CD14-positive monocyte (primary cell): ENCODE results near the gene UBE2G2. TPM values are rescaled to one million over a fixed set of nuclear protein-coding genes. Genes with fewer than 3 reads are reported as not detected.

Experiments
- DNase-seq, 3 donors: peaks; one replicate each; pipeline ENCODE4 v3.0.0-alpha.2; 2011 to 2022
- H2AFZ ChIP-seq: 2 replicates; pipeline ENCODE4 v1.6.0; 2012; ENCODE audit warnings: mild to moderate bottlenecking, low read depth, low read length, inconsistent platforms; ENCODE audit not compliant: insufficient read depth, poor library complexity, severe bottlenecking
- H3K27ac ChIP-seq, 2 donors: 1 replicate in 1 of 2; 2 replicates in 1 of 2; pipeline ENCODE4 v1.5.1; 2012 to 2013; ENCODE audit warnings: low read length in 2 of 2, control low read depth in 1 of 2, inconsistent platforms in 1 of 2, low read depth in 1 of 2, mild to moderate bottlenecking in 1 of 2
- H3K27me3 ChIP-seq, 2 donors: one replicate each; pipeline versions ENCODE4 v1.6.0 to v1.6.1; 2011 to 2013; ENCODE audit warnings: low read length in 2 of 2; ENCODE audit not compliant: control insufficient read depth in 2 of 2, insufficient read depth in 2 of 2
- H3K36me3 ChIP-seq, 2 donors: replicated peaks in 1 of 2; 1 replicate in 1 of 2; 2 replicates in 1 of 2; pipeline versions ENCODE4 v1.5.1 to v1.6.1; 2012 to 2013; ENCODE audit warnings: low read length in 2 of 2, control low read depth in 1 of 2, inconsistent platforms in 1 of 2, mild to moderate bottlenecking in 1 of 2; ENCODE audit not compliant: insufficient read depth in 2 of 2, control insufficient read depth in 1 of 2
- H3K4me1 ChIP-seq, 2 donors: 1 replicate in 1 of 2; 2 replicates in 1 of 2; pipeline versions ENCODE4 v1.5.1 to v1.6.1; 2012 to 2013; ENCODE audit warnings: low read length in 2 of 2, control low read depth in 1 of 2, inconsistent platforms in 1 of 2, mild to moderate bottlenecking in 1 of 2, moderate library complexity in 1 of 2; ENCODE audit not compliant: insufficient read depth in 2 of 2, control insufficient read depth in 1 of 2
- H3K4me2 ChIP-seq: replicated peaks from 2 replicates; pipeline ENCODE3; 2012; ENCODE audit warnings: low read length, moderate library complexity, mild to moderate bottlenecking; ENCODE audit not compliant: poor library complexity, severe bottlenecking; ENCODE audit errors: extremely low read depth
- H3K4me3 ChIP-seq, 3 experiments: fragments of 200-600 bp in 1 of 3; sonication (generic) in 1 of 3; replicated peaks in 1 of 3; 1 replicate in 2 of 3; 2 replicates in 1 of 3; pipeline ENCODE4 v1.5.1; 2011 to 2013; ENCODE audit warnings: low read length in 3 of 3, mild to moderate bottlenecking in 3 of 3, control low read depth in 2 of 3, low read depth in 2 of 3, inconsistent platforms in 1 of 3, moderate library complexity in 1 of 3
- H3K79me2 ChIP-seq: 2 replicates; pipeline ENCODE4 v1.6.0; 2012; ENCODE audit warnings: mild to moderate bottlenecking, control low read depth, inconsistent platforms, low read length, moderate library complexity; ENCODE audit not compliant: insufficient read depth
- H3K9ac ChIP-seq: 2 replicates; pipeline ENCODE4 v1.6.0; 2017; ENCODE audit warnings: low read length, mild to moderate bottlenecking; ENCODE audit not compliant: insufficient read depth, poor library complexity, severe bottlenecking
- H3K9me3 ChIP-seq, 2 donors: replicated peaks in 1 of 2; 1 replicate in 1 of 2; 2 replicates in 1 of 2; pipeline versions ENCODE4 v1.5.1 to v1.6.1; 2012 to 2013; ENCODE audit warnings: low read length in 2 of 2, control low read depth in 1 of 2; ENCODE audit not compliant: control insufficient read depth in 1 of 2, insufficient read depth in 1 of 2
- H4K20me1 ChIP-seq: 2 replicates; pipeline ENCODE4 v1.6.0; 2012; ENCODE audit warnings: mild to moderate bottlenecking, low read length, control low read depth, moderate library complexity; ENCODE audit not compliant: insufficient read depth
- H3K27ac Mint-ChIP-seq, 7 donors: one replicate each; pipeline ENCODE4 v1.8.0; 2020; ENCODE audit warnings: mild to moderate bottlenecking in 7 of 7, mixed read lengths in 7 of 7, moderate library complexity in 6 of 7, inconsistent platforms in 2 of 7
- H3K27me3 Mint-ChIP-seq, 3 donors: one replicate each; pipeline ENCODE4 v1.8.0; 2021 to 2022; ENCODE audit warnings: low read depth in 3 of 3, mild to moderate bottlenecking in 3 of 3, mixed read lengths in 3 of 3, moderate library complexity in 3 of 3, inconsistent platforms in 1 of 3
- H3K36me3 Mint-ChIP-seq, 2 donors: one replicate each; pipeline ENCODE4 v1.8.0; 2020; ENCODE audit warnings: mixed read lengths in 2 of 2, inconsistent platforms in 1 of 2, mild to moderate bottlenecking in 1 of 2
- H3K4me1 Mint-ChIP-seq: one replicate; pipeline ENCODE4 v1.8.0; 2020; ENCODE audit warnings: mild to moderate bottlenecking, mixed read lengths
- H3K4me3 Mint-ChIP-seq, 2 donors: one replicate each; pipeline ENCODE4 v1.8.0; 2020; ENCODE audit warnings: mild to moderate bottlenecking in 2 of 2, mixed read lengths in 2 of 2, moderate library complexity in 1 of 2
- H3K9me3 Mint-ChIP-seq, 7 donors: one replicate each; pipeline ENCODE4 v1.8.0; 2020 to 2022; ENCODE audit warnings: mixed read lengths in 7 of 7, mild to moderate bottlenecking in 6 of 7, moderate library complexity in 6 of 7, inconsistent platforms in 2 of 7
- WGBS: methylation state at CpG from one replicate; pipeline ENCODE4 v1.1.5; 2013; ENCODE audit warnings: missing lambda C conversion rate; ENCODE audit not compliant: insufficient coverage; 5-methylcytosine and 5-hydroxymethylcytosine counted together
- intact Hi-C, 2 donors: fragments of 100-400 bp; cut with micrococcal nuclease; formaldehyde crosslinking; loops; one replicate each; pipeline versions ENCODE4 v1.15.0 to v1.15.1; 2023
- polyA plus RNA-seq, 3 donors: library from polyadenylated mRNA; depleted of rRNA in 1 of 3; unstranded in 2 of 3; stranded (reverse) in 1 of 3; fragments of 300-500 nt in 2 of 3; fragments of >200 nt in 1 of 3; fragmentation: Illumina TruSeq in 2 of 3; gene quantifications; 1 replicate in 2 of 3; 2 replicates in 1 of 3; pipeline ENCODE4 v1.2.3, GENCODE V29; 2012 to 2021
- TF ChIP-seq, protein P1 (sequence below): fragments of 200-600 bp; IDR thresholded peaks from one replicate; pipeline ENCODE4 v1.8.0; 2022; ENCODE audit warnings: antibody characterized with exemption, mild to moderate bottlenecking

The UBE2G2 gene
- polyA plus RNA-seq, 3 donors = 22.5 to 123 (median 31.0) TPM

DNA sequence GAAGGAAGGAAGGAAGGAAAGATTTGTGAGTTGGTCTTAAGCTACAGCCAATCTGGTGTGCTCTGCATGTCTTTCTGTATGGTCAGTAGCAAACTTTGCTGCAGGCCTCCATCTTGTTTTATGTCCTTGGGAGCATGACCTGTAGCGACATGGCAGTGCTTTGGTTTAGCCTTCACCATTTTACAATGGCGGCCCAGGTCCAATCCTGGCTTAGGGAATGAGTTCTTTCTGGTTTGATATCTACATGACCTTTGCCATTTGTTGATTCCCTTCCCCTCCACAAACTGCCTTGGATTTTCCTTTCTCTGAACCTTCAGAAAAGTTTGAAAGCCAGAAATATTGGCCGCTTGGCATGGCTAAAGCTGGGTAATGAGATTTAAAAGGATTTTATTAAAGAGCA, 59.7 kb downstream of the UBE2G2 start:
- Histone ChIP-seq H3K4me1 (no peaks in the 10 kb centered on the region), H3K4me2 (no peak overlapping the region), H2AFZ (no peak overlapping the region), H3K9ac (no peak overlapping the region), H3K27me3 (no peaks in the 10 kb centered on the region), H4K20me1 (no peaks in the 10 kb centered on the region), H3K4me3 (no peak overlapping the region), H3K36me3 (no peaks in the 10 kb centered on the region), H3K9me3 (peaks cover 20 to 29% of the 10 kb centered on the region in 2 donors), H3K79me2 (no peaks in the 10 kb centered on the region), H3K27ac (no peak overlapping the region)
- no peak for DNase-seq
- Mint-ChIP-seq H3K4me3 (no peak overlapping the region), H3K9me3 (peaks cover 22 to 51% (median 38%) of the 10 kb centered on the region in 7 donors), H3K27me3 (peaks cover 0 to 7% (median 5%) of the 10 kb centered on the region in 3 donors), H3K4me1 (no peaks in the 10 kb centered on the region), H3K36me3 (no peaks in the 10 kb centered on the region), H3K27ac (no peak overlapping the region)
- 100% methylated on average over 1 of the region's 3 CpGs for WGBS
- intact Hi-C loops = no loop called here
- TF ChIP-seq, protein P1, sequence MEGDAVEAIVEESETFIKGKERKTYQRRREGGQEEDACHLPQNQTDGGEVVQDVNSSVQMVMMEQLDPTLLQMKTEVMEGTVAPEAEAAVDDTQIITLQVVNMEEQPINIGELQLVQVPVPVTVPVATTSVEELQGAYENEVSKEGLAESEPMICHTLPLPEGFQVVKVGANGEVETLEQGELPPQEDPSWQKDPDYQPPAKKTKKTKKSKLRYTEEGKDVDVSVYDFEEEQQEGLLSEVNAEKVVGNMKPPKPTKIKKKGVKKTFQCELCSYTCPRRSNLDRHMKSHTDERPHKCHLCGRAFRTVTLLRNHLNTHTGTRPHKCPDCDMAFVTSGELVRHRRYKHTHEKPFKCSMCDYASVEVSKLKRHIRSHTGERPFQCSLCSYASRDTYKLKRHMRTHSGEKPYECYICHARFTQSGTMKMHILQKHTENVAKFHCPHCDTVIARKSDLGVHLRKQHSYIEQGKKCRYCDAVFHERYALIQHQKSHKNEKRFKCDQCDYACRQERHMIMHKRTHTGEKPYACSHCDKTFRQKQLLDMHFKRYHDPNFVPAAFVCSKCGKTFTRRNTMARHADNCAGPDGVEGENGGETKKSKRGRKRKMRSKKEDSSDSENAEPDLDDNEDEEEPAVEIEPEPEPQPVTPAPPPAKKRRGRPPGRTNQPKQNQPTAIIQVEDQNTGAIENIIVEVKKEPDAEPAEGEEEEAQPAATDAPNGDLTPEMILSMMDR = no peak

DNA sequence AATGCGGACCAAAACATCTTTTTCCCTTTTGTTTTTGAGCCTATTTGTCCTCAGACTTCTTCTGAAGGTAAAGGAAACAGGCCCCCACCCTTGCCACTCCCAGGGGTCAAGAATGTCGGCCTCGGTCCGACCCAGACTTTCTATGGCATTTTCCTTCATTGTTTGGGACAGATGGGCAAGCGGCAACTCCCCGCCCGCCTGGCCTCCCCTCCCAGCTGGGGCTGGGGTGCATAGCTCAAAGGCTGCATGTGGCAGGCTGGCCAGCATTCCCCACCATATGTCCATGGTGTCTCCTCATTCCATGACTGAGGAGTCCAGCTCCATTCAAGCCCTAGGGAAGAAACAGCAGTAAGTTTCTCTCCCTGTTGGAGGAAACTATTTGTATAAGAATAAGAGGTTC, 60.9 kb downstream of the UBE2G2 start:
- Histone ChIP-seq H3K27me3 (no peaks in the 10 kb centered on the region), H3K4me3 (no peak overlapping the region), H3K36me3 (no peaks in the 10 kb centered on the region), H3K9me3 (peaks cover 32 to 41% of the 10 kb centered on the region in 2 donors), H3K4me2 (no peak overlapping the region), H3K4me1 (no peaks in the 10 kb centered on the region), H4K20me1 (no peaks in the 10 kb centered on the region), H3K79me2 (no peaks in the 10 kb centered on the region), H3K9ac (no peak overlapping the region), H2AFZ (no peak overlapping the region), H3K27ac (no peak overlapping the region)
- H3K36me3 Mint-ChIP-seq = no peaks in the 10 kb centered on the region
- TF ChIP-seq, protein P1 = no peak
- H3K4me3 Mint-ChIP-seq = no peak overlapping the region
- peaks cover 3 to 4% (median 4%) of the 10 kb centered on the region in 3 donors for H3K27me3 Mint-ChIP-seq
- no peaks in the 10 kb centered on the region for H3K4me1 Mint-ChIP-seq
- peaks cover 29 to 61% (median 50%) of the 10 kb centered on the region in 7 donors for H3K9me3 Mint-ChIP-seq
- H3K27ac Mint-ChIP-seq = no peak overlapping the region
- intact Hi-C loops = no loop called here
- DNase-seq = no peak
- 82% methylated on average over 7 of the region's 7 CpGs for WGBS
